Measurements from ENCODE around the gene KDM4C. TPM values are rescaled to one million over a fixed set of nuclear protein-coding genes. Genes with fewer than 3 reads are reported as not detected.

The KDM4C gene
- total and polyA plus RNA-seq, 2 of the 13 experiments (the other 11 are each of a cell fraction or from before 2014, with no cell fraction given), result 19.4 to 23.6 TPM

DNA sequence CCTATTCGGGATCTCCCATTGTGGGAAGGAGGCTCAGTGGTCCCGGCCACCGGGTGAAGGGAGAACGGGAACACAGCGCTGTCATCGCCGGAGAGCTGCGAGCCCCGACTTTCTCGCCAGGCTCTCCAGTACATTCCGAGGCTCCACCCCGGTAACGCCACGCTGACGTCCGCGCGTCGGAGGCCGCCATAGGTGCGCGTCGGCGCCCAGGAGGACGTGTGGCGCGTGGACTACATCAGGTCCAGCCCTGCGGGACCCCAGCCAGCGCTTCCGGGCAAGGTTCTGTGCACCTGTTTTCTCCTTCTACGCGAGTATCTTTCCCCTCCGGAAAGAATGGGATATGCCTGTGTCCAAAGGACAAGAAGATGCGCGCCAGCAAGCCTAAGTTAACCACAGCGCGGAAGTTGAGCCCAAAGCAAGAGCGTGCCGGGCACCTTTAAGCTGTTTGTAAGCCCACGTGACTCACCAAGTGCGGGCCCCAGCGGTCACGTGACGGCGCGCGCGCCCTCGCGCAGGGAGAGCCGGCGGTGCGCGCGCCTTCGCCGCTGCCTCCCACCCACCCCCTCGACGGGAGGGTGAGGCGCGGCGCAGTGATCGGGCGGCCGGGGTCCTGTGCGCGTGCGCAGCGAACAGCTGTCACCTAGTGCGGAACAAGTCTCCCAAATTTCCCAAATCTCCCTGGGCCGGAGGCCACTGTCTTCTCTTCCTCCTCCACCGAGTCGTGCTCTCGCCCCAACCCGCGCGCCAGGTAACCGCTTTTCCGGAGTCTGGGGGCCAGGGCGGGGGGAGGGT, at the start of gene KDM4C (continued):
- TF ChIP-seq ATF7 (IDR thresholded peaks at IDR 0.05) (no peak), ATF7 (CRISPR knock-in tag; IDR thresholded peaks at IDR 0.05) (peak; percentile 80; the same call in 1 of the 2 replicates), ZNF563 (CRISPR knock-in tag; IDR thresholded peaks at IDR 0.05) (peak; percentile 74), REXO4 (CRISPR knock-in tag; IDR thresholded peaks at IDR 0.05; ENCODE audit: borderline replicate concordance) (peak; percentile 78; the same call in 1 of the 2 replicates), FOSL2 (CRISPR knock-in tag; IDR thresholded peaks at IDR 0.05) (peak; percentile 37), ZNF674 (CRISPR knock-in tag; IDR thresholded peaks at IDR 0.05; ENCODE audit: low read depth) (no peak), MTF1 (CRISPR knock-in tag; IDR thresholded peaks at IDR 0.05) (no peak), ZNF589 (CRISPR knock-in tag; conservative IDR thresholded peaks at IDR 0.05) (peak; percentile 78), EED (CRISPR knock-in tag; IDR thresholded peaks at IDR 0.05) (peak; percentile 19), FOXK2 (IDR thresholded peaks at IDR 0.05) (no peak), AKAP8 (CRISPR knock-in tag; IDR thresholded peaks at IDR 0.05) (no peak), SP5 (CRISPR knock-in tag; IDR thresholded peaks at IDR 0.05; ENCODE audit: borderline replicate concordance, low read depth) (peak; percentile 29; the same call in 1 of the 2 replicates), ZBTB7A (CRISPR knock-in tag; IDR thresholded peaks at IDR 0.05) (peak; percentile 46; the same call in 1 of the 2 replicates), CHCHD3 (CRISPR knock-in tag; IDR thresholded peaks at IDR 0.05) (peak; percentile 92; the same call in 1 of the 2 replicates), SNAI1 (CRISPR knock-in tag; IDR thresholded peaks at IDR 0.05; ENCODE audit: borderline replicate concordance) (peak; percentile 85)
- TF ChIP-seq, protein P1, sequence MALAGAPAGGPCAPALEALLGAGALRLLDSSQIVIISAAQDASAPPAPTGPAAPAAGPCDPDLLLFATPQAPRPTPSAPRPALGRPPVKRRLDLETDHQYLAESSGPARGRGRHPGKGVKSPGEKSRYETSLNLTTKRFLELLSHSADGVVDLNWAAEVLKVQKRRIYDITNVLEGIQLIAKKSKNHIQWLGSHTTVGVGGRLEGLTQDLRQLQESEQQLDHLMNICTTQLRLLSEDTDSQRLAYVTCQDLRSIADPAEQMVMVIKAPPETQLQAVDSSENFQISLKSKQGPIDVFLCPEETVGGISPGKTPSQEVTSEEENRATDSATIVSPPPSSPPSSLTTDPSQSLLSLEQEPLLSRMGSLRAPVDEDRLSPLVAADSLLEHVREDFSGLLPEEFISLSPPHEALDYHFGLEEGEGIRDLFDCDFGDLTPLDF (CRISPR knock-in tag; IDR thresholded peaks at IDR 0.05), result peak; percentile 73
- TF ChIP-seq, protein P2, sequence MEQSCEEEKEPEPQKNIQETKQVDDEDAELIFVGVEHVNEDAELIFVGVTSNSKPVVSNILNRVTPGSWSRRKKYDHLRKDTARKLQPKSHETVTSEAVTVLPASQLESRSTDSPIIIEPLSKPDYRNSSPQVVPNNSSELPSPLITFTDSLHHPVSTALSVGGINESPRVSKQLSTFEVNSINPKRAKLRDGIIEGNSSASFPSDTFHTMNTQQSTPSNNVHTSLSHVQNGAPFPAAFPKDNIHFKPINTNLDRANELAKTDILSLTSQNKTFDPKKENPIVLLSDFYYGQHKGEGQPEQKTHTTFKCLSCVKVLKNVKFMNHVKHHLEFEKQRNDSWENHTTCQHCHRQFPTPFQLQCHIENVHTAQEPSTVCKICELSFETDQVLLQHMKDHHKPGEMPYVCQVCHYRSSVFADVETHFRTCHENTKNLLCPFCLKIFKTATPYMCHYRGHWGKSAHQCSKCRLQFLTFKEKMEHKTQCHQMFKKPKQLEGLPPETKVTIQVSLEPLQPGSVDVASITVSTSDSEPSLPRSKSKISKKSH (CRISPR knock-in tag; IDR thresholded peaks at IDR 0.05; ENCODE audit: borderline replicate concordance), result peak; percentile 58; the same call in 1 of the 2 replicates
- TF ChIP-seq, protein P3, sequence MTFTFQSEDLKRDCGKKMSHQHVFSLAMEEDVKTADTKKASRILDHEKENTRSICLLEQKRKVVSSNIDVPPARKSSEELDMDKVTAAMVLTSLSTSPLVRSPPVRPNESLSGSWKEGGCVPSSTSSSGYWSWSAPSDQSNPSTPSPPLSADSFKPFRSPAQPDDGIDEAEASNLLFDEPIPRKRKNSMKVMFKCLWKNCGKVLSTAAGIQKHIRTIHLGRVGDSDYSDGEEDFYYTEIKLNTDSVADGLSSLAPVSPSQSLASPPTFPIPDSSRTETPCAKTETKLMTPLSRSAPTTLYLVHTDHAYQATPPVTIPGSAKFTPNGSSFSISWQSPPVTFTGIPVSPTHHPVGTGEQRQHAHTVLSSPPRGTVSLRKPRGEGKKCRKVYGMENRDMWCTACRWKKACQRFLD (CRISPR knock-in tag; IDR thresholded peaks at IDR 0.05; ENCODE audit: borderline replicate concordance), result peak; percentile 82; the same call in 1 of the 2 replicates
- TF ChIP-seq, protein P4, sequence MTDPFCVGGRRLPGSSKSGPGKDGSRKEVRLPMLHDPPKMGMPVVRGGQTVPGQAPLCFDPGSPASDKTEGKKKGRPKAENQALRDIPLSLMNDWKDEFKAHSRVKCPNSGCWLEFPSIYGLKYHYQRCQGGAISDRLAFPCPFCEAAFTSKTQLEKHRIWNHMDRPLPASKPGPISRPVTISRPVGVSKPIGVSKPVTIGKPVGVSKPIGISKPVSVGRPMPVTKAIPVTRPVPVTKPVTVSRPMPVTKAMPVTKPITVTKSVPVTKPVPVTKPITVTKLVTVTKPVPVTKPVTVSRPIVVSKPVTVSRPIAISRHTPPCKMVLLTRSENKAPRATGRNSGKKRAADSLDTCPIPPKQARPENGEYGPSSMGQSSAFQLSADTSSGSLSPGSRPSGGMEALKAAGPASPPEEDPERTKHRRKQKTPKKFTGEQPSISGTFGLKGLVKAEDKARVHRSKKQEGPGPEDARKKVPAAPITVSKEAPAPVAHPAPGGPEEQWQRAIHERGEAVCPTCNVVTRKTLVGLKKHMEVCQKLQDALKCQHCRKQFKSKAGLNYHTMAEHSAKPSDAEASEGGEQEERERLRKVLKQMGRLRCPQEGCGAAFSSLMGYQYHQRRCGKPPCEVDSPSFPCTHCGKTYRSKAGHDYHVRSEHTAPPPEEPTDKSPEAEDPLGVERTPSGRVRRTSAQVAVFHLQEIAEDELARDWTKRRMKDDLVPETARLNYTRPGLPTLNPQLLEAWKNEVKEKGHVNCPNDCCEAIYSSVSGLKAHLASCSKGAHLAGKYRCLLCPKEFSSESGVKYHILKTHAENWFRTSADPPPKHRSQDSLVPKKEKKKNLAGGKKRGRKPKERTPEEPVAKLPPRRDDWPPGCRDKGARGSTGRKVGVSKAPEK (CRISPR knock-in tag; IDR thresholded peaks at IDR 0.05; ENCODE audit: borderline replicate concordance), result no peak
- TF ChIP-seq, protein P5, sequence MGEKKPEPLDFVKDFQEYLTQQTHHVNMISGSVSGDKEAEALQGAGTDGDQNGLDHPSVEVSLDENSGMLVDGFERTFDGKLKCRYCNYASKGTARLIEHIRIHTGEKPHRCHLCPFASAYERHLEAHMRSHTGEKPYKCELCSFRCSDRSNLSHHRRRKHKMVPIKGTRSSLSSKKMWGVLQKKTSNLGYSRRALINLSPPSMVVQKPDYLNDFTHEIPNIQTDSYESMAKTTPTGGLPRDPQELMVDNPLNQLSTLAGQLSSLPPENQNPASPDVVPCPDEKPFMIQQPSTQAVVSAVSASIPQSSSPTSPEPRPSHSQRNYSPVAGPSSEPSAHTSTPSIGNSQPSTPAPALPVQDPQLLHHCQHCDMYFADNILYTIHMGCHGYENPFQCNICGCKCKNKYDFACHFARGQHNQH (CRISPR knock-in tag; IDR thresholded peaks at IDR 0.05), result peak; percentile 89
